HCT116 (cell line): ENCODE data around the gene PCDHB2. TPM values are rescaled to one million over a fixed set of nuclear protein-coding genes. Genes with fewer than 3 reads are reported as not detected.
"Not testable (repeated sequence)": the region's sequence is repeated elsewhere in the genome, so short reads cannot be mapped to it uniquely, and the experiment has no call there.

ENCODE experiments used
- ATAC-seq: fragments of 200-7000 bp; cut with Tn5 transposase; 2 replicates; pipeline ENCODE4 v1.9.1; 2020; ENCODE audit warnings: mild to moderate bottlenecking, moderate library complexity
- BruUV-seq: library from RNA; stranded (reverse); fragments of 400-500 nt; replicated peaks from 2 replicates; lab custom pipeline; 2021; lab: Mats Ljungman, UMichigan
- CTCF ChIA-PET: fragments of 300-600 bp; sonication (Branson Sonifier 250); formaldehyde crosslinking; loops from one replicate; lab custom pipeline; 2021; ENCODE audit warnings: antibody characterized with exemption; lab: Charles Lee
- POLR2A ChIA-PET: fragments of 300-600, 350-600 bp; sonication (Branson Sonifier 250); formaldehyde crosslinking; loops from one replicate; lab custom pipeline; 2021; ENCODE audit warnings: antibody characterized with exemption; lab: Charles Lee
- RAD21 ChIA-PET, 2 experiments: fragments of 300-600 bp; sonication (Branson Sonifier 250); formaldehyde crosslinking; loops; one replicate each; lab custom pipeline; 2023; ENCODE audit warnings: low total read pairs in 2 of 2; ENCODE audit not compliant: uncharacterized antibody in 2 of 2, unreplicated experiment in 2 of 2, low non-redundant PET in 1 of 2; lab: Charles Lee
- DNase-seq: peaks from one replicate; pipeline ENCODE4 v3.0.0-alpha.2; 2010; ENCODE audit warnings: low read depth, low spot score
- H2AFZ ChIP-seq: fragments of 200-600 bp; shearing (Covaris generic), sonication (generic); 2 replicates; pipeline ENCODE4 v1.6.1; 2017; ENCODE audit warnings: low read depth, mixed run types, mixed read lengths, antibody characterized with exemption, low read length; ENCODE audit not compliant: poor library complexity, severe bottlenecking
- H3K27ac ChIP-seq: 2 replicates; pipeline ENCODE4 v1.5.1; 2012; ENCODE audit warnings: low read depth, low read length
- H3K27me3 ChIP-seq: fragments of 200-600 bp; sonication (generic); 2 replicates; pipeline ENCODE4 v1.6.1; 2016; ENCODE audit warnings: mixed run types, low read length, mixed read lengths; ENCODE audit not compliant: insufficient read depth
- H3K36me3 ChIP-seq, 2 experiments: fragments of 200-500 bp in 1 of 2; fragments of 200-600 bp in 1 of 2; sonication (Bioruptor generic) in 1 of 2; sonication (generic) in 1 of 2; 2 replicates each; pipeline versions ENCODE4 v1.5.1 to v1.6.1; 2014 to 2016; ENCODE audit warnings: low read length in 2 of 2, inconsistent platforms in 1 of 2, mixed read lengths in 1 of 2, mixed run types in 1 of 2; ENCODE audit not compliant: insufficient read depth in 2 of 2, control insufficient read depth in 1 of 2
- H3K4me1 ChIP-seq, 2 experiments: fragments of 200-600 bp in 1 of 2; sonication (generic) in 1 of 2; 2 replicates each; pipeline versions ENCODE4 v1.5.1 to v1.6.1; 2012 to 2017; ENCODE audit warnings: low read length in 2 of 2, inconsistent platforms in 1 of 2, mild to moderate bottlenecking in 1 of 2, mixed read lengths in 1 of 2, mixed run types in 1 of 2, moderate library complexity in 1 of 2; ENCODE audit not compliant: insufficient read depth in 2 of 2, control insufficient read depth in 1 of 2
- H3K4me2 ChIP-seq: fragments of 200-600 bp; sonication (generic); 2 replicates; pipeline ENCODE4 v1.6.1; 2017; ENCODE audit warnings: mixed run types, low read length, mixed read lengths
- H3K4me3 ChIP-seq, 2 experiments: fragments of 200-600 bp in 1 of 2; sonication (generic) in 1 of 2; replicated peaks in 1 of 2; 2 replicates each; pipeline ENCODE4 v1.5.1; 2011 to 2016; ENCODE audit warnings: low read length in 2 of 2, control low read depth in 1 of 2, low read depth in 1 of 2, mild to moderate bottlenecking in 1 of 2, mixed read lengths in 1 of 2, mixed run types in 1 of 2
- H3K79me2 ChIP-seq: fragments of 200-600 bp; sonication (generic); 2 replicates; pipeline ENCODE4 v1.6.1; 2017; ENCODE audit warnings: mild to moderate bottlenecking, mixed run types, low read length, moderate library complexity, mixed read lengths; ENCODE audit not compliant: insufficient read depth
- H3K9ac ChIP-seq: fragments of 200-600 bp; sonication (generic); 2 replicates; pipeline ENCODE4 v1.6.1; 2016; ENCODE audit warnings: low read length, mixed read lengths
- H3K9me2 ChIP-seq: fragments of 200-600 bp; sonication (generic), shearing (Covaris generic); 2 replicates; pipeline ENCODE4 v1.6.1; 2017; ENCODE audit warnings: mixed run types, mild to moderate bottlenecking, moderate library complexity; ENCODE audit not compliant: insufficient read depth
- H3K9me3 ChIP-seq, 2 experiments: fragments of 200-500 bp in 1 of 2; fragments of 200-600 bp in 1 of 2; sonication (Bioruptor generic) in 1 of 2; sonication (generic) in 1 of 2; 2 replicates each; pipeline ENCODE4 v1.6.1; 2014 to 2017; ENCODE audit warnings: low read length in 2 of 2, mixed read lengths in 2 of 2, inconsistent platforms in 1 of 2, low read depth in 1 of 2, mild to moderate bottlenecking in 1 of 2, mixed run types in 1 of 2, moderate library complexity in 1 of 2; ENCODE audit not compliant: control insufficient read depth in 1 of 2, insufficient read depth in 1 of 2
- H4K20me1 ChIP-seq: fragments of 200-600 bp; sonication (generic), shearing (Covaris generic); 2 replicates; pipeline ENCODE4 v1.6.1; 2017; ENCODE audit warnings: mixed run types, mild to moderate bottlenecking, moderate library complexity; ENCODE audit not compliant: insufficient read depth
- CBX3 ChIP-seq: IDR thresholded peaks from 2 replicates; pipeline ENCODE4 v1.6.1; 2012; ENCODE audit warnings: low read depth
- CEBPB ChIP-seq: IDR thresholded peaks from 2 replicates; pipeline ENCODE4 v1.6.1; 2012; ENCODE audit warnings: low read depth
- EGR1 ChIP-seq: IDR thresholded peaks from 2 replicates; pipeline ENCODE4 v1.6.1; 2012; ENCODE audit warnings: low read depth
- ELF1 ChIP-seq: IDR thresholded peaks from 2 replicates; pipeline ENCODE4 v1.6.1; 2012; ENCODE audit warnings: low read depth, borderline replicate concordance
- EZH2 ChIP-seq: fragments of 200-600 bp; sonication (generic); IDR thresholded peaks from 2 replicates; pipeline ENCODE4 v1.6.1; 2017; ENCODE audit warnings: antibody characterized with exemption, mixed run types
- EZH2phosphoT487 ChIP-seq: fragments of 200-600 bp; IDR thresholded peaks from 2 replicates; pipeline ENCODE4 v1.6.1; 2018; ENCODE audit warnings: antibody characterized with exemption, borderline replicate concordance
- FOSL1 ChIP-seq: IDR thresholded peaks from 2 replicates; pipeline ENCODE4 v1.6.1; 2012; ENCODE audit warnings: low read depth
- JUND ChIP-seq: IDR thresholded peaks from 2 replicates; pipeline ENCODE4 v1.6.1; 2012
- MAX ChIP-seq: IDR thresholded peaks from 2 replicates; pipeline ENCODE4 v1.6.1; 2012
- POLR2A ChIP-seq: IDR thresholded peaks from 2 replicates; pipeline ENCODE4 v1.7.0; 2011; ENCODE audit warnings: borderline replicate concordance; ENCODE audit not compliant: insufficient read depth, insufficient read length; ENCODE audit errors: extremely low read depth
- POLR2AphosphoS5 ChIP-seq: IDR thresholded peaks from 2 replicates; pipeline ENCODE4 v1.6.1; 2011; ENCODE audit warnings: mild to moderate bottlenecking, low read depth, low read length, moderate library complexity
- RAD21 ChIP-seq: IDR thresholded peaks from 2 replicates; pipeline ENCODE4 v1.6.1; 2012; ENCODE audit warnings: low read depth, mild to moderate bottlenecking
- REST ChIP-seq: IDR thresholded peaks from 2 replicates; pipeline ENCODE4 v1.6.1; 2012; ENCODE audit warnings: low read depth
- SIN3A ChIP-seq: IDR thresholded peaks from 2 replicates; pipeline ENCODE4 v1.6.1; 2012; ENCODE audit warnings: low read depth
- SRF ChIP-seq: IDR thresholded peaks from 2 replicates; pipeline ENCODE4 v1.6.1; 2012; ENCODE audit warnings: low read depth
- TCF7L2 ChIP-seq: IDR thresholded peaks from 2 replicates; pipeline ENCODE4 v1.7.0; 2011; ENCODE audit warnings: borderline replicate concordance, inconsistent platforms; ENCODE audit not compliant: insufficient read depth, insufficient read length; ENCODE audit errors: extremely low read depth
- ZBTB33 ChIP-seq: IDR thresholded peaks from 2 replicates; pipeline ENCODE4 v1.6.1; 2011; ENCODE audit warnings: mild to moderate bottlenecking, low read length, moderate library complexity; ENCODE audit not compliant: insufficient replicate concordance; ENCODE audit errors: extremely low read depth
- ZFX ChIP-seq: fragments of 450-650 bp; IDR thresholded peaks from 2 replicates; pipeline ENCODE4 v1.6.1; 2017
- intact Hi-C: fragments of 100-400 bp; cut with micrococcal nuclease; formaldehyde crosslinking; loops from 2 replicates; pipeline ENCODE4 v1.10.0; 2022
- total RNA-seq: library from RNA; stranded (reverse); gene quantifications from one replicate; pipeline ENCODE4 v1.2.1, GENCODE V29; 2021; ENCODE audit not compliant: unreplicated experiment

PCDHB2 gene
- total RNA-seq, 1 experiment from 2014 or later: not detected

GRCh38 chr5:141095263-141095641, 837 bp downstream of the PCDHB2 start:
- H3K9me2 ChIP-seq: no peaks in the 10 kb centered on the region
- RAD21 ChIA-PET: no interaction called here
- H4K20me1 ChIP-seq: no peaks in the 10 kb centered on the region
- H3K4me1 ChIP-seq: no peaks in the 10 kb centered on the region
- CTCF ChIA-PET: no interaction called here
- H3K36me3 ChIP-seq: no peaks in the 10 kb centered on the region
- H3K4me2 ChIP-seq: no peak overlapping the region
- H3K9me3 ChIP-seq: peaks cover 5 to 6% of the 10 kb centered on the region in 2 experiments; a peak in 2 of 4 replicates
- no peak overlapping the region for H3K27ac ChIP-seq
- DNase-seq (no peak), ATAC-seq (no peak)
- H2AFZ ChIP-seq: no peak overlapping the region
- POLR2A ChIA-PET: no interaction called here
- no peaks in the 10 kb centered on the region for H3K27me3 ChIP-seq
- H3K9ac ChIP-seq: no peak overlapping the region
- no peak for TF ChIP-seq EGR1
- no peak for TF ChIP-seq POLR2AphosphoS5
- no peak for TF ChIP-seq SIN3A
- no peak for TF ChIP-seq FOSL1
- no peak for TF ChIP-seq ELF1
- TF ChIP-seq ZFX: no peak
- no peak for TF ChIP-seq SRF
- TF ChIP-seq REST: no peak
- TF ChIP-seq MAX: no peak
- no peak for TF ChIP-seq EZH2phosphoT487
- TF ChIP-seq EZH2: no peak
- TF ChIP-seq RAD21: no peak
- TF ChIP-seq CEBPB: no peak
- TF ChIP-seq CBX3: no peak
- no peak for TF ChIP-seq JUND
- TF ChIP-seq ZBTB33: no peak
- no peak for TF ChIP-seq TCF7L2
- TF ChIP-seq POLR2A: no peak
- intact Hi-C loops: no loop called here
- H3K79me2 ChIP-seq: no peaks in the 10 kb centered on the region
- no peak overlapping the region for H3K4me3 ChIP-seq
- no TSS peak for BruUV-seq

GRCh38 chr5:141096181-141096580, 1.8 kb downstream of the PCDHB2 start:
- H3K79me2 ChIP-seq, H3K4me1 ChIP-seq, POLR2A ChIA-PET, H2AFZ ChIP-seq, RAD21 ChIA-PET, H4K20me1 ChIP-seq, H3K27me3 ChIP-seq, intact Hi-C loops, CTCF ChIA-PET, BruUV-seq, DNase-seq, H3K9me2 ChIP-seq, H3K36me3 ChIP-seq, H3K4me2 ChIP-seq, H3K9me3 ChIP-seq, H3K27ac ChIP-seq, H3K4me3 ChIP-seq, H3K9ac ChIP-seq, ATAC-seq: not testable (repeated sequence)
